NCI-H345 (cell line): ENCODE data around the gene GEN1.

Experiments
- DNase-seq: peaks from one replicate; lab custom pipeline; 2025; lab: John Stamatoyannopoulos, UW

GEN1 gene, protein sequence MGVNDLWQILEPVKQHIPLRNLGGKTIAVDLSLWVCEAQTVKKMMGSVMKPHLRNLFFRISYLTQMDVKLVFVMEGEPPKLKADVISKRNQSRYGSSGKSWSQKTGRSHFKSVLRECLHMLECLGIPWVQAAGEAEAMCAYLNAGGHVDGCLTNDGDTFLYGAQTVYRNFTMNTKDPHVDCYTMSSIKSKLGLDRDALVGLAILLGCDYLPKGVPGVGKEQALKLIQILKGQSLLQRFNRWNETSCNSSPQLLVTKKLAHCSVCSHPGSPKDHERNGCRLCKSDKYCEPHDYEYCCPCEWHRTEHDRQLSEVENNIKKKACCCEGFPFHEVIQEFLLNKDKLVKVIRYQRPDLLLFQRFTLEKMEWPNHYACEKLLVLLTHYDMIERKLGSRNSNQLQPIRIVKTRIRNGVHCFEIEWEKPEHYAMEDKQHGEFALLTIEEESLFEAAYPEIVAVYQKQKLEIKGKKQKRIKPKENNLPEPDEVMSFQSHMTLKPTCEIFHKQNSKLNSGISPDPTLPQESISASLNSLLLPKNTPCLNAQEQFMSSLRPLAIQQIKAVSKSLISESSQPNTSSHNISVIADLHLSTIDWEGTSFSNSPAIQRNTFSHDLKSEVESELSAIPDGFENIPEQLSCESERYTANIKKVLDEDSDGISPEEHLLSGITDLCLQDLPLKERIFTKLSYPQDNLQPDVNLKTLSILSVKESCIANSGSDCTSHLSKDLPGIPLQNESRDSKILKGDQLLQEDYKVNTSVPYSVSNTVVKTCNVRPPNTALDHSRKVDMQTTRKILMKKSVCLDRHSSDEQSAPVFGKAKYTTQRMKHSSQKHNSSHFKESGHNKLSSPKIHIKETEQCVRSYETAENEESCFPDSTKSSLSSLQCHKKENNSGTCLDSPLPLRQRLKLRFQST

DNA sequence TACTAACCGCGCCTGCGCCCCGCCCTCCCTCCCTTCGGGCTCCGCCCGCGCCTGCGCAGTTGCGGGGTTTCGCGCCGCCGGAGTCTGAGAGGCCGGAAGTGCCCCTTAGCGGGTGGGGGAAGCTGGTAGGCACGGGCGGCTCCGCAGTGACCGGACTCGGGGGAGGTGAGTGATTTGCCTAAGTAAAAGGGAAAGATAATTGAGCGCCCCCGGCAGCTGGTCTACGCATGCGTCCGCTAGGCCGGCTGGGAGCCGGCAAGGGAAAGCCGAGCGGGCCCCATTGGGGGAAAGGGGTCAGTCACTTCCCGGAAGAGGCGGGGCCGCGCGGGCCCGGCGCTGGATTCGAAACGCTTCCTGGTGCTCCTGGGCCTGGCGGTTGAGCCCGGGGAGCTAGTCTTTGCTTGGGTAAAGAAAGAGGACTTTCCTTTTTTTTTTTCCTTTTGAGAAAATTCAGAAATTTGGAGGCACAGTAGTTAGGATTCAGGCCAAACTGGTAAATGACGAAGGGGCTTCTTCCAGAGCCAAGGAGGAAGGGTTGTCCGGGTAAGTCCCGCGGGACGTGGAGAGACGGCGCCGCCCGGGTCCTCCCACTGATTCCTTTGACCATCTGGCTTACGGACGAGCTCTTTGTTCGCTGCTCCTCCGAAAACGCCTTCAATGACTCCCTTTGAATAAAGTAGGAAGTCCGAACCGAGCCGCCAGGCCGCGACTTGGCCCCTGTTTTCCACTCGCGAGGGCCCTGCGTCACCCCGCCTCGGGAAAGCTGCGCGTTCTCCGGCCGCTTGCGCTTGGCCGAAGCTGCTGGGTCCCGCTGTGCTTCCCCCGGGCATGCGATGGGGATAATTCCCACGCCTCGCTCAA is at the start of gene GEN1, which contains the start of gene SMC6:
Gene GEN1 (plus strand): TSS at position 336 of the 861 bp plus-strand sequence. CDS start 5,806 bp downstream, outside the sequence.
Gene SMC6 (minus strand): TSS at position 8 of the 861 bp plus-strand sequence. CDS start 7,864 bp downstream, outside the sequence.
- DNase-seq, result peak; percentile 99

DNA sequence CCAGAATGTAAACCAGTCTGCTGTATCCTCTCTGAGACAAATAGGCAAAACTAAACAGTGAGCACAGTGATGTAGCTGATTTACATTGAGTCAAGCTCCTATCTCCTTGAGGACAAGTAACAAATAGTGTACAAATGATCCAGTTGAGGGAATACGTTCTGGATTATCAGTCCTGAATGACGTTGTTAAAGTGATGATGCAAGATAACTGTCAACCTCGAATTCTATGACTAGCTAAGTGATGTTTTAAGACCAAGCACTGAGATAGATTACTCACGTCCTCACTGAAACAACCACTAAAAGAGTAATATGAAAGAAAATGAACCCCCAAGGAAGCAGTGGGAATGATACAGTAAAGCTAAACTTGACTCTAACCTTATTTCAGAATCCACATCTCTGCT is 47.1 kb upstream of the GEN1 start:
- no peak for DNase-seq

DNA sequence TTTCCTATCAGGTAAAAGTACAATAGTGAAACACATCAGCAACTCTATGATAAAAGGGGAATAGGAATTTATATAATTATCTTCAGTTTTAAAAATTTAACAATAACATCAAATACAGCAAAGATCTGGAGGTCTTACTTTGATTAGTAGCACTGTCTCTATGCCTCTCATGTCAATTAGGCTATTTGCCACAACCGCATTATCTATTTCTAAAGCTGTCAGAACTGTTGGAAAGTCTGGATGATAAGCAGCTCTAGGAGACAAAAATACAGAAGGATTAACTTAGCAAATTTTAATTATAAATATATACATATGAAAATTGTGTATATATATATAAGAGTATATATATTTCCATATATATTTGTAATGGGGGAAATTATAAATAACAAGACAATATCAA is 45.4 kb upstream of the GEN1 start:
- DNase-seq, result no peak

DNA sequence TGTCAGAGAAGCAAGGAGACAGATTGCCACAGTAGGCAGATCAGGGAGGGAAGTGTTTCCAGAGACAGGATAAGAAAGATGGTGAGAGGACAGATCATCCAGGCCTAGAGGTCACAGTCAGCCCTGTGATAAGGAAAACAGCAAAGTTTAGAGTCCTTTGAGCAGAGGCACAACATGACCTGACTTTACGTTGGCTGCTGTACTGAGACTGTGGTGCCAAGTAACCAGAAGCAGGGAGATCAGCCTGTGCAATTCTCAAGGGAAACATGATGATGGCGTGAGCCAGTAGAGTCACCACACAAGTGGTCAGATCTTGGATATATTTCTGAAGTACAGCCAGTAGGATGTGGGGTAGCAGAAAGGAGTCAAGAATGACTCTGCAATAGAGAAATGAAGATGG is 44.0 kb upstream of the GEN1 start:
- DNase-seq, result no peak

DNA sequence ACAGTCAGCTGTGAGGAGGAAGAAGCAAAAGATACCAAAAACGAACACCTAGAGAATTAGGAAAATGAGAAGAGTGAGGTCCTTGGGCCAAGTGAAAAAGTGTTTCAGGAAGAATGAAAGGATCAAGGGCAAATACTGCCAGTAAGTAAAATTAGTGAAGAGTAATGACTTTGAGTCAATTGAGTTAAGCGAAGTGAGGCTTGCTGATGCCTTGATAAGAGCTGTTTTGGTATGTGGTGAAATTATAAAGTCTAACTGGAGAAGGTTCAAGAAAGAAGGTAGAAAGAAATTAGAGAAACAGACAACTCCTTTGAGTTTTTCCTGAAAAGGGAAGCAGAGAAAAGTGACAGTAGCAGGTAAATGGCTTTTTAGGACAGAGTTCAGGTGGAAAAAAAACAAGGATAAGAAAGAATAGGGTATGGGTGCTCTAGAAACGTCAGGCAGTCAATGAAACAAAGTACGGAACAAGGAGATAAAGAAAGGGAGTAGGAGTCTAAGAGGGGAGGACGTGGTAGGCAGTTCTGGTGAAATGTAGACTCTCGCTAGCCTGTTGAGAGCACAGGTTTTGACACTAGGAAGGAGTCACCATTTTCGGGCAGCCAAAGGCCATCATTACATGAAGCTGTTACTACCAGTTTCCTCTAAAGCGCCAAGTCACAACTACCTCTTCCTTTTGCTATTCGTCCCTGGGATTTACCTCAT is 43.2 kb upstream of the GEN1 start:
- DNase-seq, result no peak

DNA sequence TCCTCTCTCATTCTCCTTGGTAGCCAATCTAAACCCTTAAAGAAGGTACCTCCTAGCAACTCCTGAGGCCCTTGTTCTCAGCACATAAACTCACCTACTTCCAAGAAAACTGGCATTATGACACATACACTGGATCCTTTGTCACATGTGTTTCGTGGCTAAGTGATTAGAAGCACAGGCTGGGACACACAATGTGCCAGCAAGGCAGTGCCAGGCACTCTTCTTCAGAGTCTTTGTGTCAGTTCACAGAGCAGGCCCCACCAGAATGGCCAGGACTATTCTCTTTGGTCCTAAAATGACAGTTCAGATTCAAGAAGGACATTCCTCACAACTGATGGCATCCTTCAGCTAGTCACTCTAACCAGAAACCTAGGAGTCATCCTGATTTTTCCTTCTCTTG is 40.6 kb upstream of the GEN1 start:
- DNase-seq, result no peak

DNA sequence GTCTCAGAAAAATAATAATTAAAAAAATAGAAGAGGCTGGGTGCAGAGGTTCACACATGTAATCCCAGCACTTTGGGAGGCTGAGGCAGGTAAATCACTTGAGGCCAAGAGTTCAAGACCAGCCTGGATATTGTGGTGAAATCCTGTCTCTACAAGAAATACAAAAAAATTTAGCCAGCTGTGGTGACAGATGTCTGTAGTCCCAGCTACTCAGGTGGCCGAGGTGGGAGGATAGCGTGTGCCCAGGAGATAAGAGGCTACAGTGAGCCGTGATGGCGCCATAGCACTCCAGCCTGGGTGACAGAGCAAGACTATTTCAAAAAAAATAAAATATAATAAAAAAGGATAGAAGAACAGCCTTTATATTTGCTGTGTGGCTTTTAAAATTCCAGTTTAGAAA is 36.3 kb upstream of the GEN1 start:
- no peak for DNase-seq

DNA sequence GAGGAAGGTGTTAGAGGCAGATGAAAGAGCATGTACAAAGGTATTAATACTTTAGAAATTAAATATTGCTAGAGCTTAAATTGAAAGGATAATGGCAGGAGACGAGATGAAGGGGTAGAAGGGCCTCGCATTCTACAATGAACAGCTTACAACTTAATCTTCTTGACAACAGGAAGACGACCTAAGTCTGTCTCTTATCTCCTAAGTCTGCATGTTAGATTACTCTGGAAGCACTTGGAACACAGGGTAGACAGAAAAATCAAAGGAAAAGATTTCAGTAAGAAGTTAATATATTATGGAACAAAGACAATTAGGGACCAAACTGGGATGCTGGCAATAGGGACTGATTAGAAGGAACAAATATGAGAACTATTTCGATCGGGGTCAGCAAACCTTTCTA is 35.2 kb upstream of the GEN1 start:
- no peak for DNase-seq

DNA sequence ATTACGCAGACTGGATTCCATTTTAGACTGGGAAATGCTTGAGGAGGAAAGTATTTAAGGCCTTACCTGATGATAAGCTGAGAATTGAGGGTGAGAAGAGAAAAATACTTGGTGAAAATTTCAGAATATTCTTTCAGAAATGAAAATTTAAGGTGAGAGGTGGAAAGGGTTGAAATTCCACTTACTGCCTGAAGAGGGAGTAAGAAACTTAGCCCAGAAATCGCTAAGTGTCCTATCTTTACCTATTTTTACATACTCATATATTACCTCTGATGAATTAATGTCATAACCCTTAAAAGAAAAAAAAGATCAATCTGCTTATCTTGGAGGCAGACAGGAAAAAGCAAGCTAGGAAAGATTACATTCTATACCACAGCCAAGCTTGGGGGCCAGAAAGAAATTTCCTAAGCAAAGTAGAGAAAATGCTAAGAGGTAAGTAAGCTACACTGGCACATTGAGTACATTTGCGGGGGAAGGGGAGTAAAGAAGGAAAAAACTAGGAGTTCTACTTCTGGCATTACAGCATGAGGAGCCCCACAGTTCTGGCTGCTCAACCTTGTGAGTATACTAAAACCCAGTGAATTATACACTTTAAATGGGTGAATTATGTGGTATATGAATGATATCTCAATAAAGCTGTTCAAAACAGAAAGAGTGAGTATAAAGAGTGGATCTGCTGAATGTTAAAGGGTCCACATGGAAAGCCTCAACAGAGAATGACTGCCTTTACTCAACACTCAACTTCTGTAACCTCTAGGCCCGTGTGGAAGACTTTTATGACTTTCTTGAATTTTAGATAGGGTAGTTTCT is 34.2 kb upstream of the GEN1 start:
- DNase-seq, result no peak

DNA sequence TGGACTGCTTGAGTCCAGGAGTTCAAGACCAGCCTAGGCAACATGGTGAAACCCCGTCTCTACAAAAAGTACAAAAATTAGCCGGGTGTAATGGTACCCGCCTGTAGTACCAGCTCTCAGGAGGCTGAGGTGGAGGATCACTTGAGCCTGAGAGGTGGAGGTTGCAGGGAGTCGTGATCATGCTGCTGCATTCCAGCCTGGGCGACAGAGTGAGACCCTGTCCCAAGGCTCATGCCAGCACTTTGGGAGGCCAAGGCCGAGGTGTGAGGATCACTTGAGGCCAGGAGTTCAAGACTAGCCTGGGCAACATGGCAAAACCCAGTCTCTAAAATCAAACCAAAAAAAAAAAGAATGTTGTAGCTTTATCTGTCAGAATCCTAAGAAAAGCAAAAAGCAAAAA is 25.7 kb upstream of the GEN1 start:
- no peak for DNase-seq

DNA sequence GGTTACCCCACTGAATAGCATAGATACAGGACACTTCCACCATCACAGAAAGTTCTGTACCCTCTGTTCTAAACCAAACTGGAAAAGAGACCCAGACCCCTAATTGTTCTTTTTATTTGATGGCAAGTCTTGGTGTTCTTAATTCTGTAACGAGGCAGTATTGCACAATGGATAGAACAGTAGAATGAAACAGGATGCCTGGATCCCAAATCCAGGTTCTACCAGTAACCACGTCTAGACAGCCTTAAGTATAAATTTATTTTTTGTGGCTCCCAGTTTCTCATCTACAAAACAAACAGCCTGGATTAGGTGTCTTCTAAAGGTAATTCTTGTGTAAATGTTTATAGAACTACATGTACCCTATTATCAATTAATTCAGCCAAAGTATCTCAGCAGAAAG is 24.1 kb upstream of the GEN1 start:
- no peak for DNase-seq

DNA sequence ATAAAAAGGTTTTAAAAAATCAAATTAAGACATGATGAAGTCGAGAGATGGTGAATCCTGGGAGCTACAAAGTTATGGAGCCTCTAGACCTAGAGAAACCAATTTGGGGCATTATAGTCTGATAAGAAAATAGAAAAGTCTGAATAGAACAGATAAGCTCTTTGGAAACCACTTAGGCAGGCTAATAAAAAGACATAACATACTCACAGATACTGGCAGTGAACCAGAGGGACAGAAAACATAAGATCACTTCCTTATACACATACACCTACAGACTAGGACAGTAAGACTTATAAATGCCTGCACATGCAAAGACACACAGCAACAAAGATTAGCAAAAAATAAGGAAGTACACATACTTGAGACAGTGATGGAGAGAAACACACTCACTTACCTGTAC is 20.3 kb upstream of the GEN1 start:
- DNase-seq, result no peak

DNA sequence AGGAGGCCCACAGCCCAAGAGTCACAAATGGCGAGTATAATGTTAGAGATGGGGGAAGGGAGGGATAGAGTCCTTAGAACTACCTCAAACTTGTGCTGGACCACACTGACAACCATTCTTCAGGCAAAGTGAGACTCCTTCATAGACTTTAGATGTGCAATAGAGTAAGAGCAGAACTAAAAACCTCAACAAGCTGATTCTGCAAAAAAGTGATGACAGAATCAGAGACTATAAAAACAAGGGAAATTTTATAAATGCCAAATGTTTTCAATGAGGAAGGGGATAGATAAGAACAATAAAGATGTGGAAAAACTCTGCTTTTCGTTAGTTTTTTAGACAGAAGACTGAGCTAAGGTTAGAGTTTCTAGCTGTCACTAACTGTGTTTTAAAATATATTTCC is 18.1 kb upstream of the GEN1 start:
- no peak for DNase-seq

DNA sequence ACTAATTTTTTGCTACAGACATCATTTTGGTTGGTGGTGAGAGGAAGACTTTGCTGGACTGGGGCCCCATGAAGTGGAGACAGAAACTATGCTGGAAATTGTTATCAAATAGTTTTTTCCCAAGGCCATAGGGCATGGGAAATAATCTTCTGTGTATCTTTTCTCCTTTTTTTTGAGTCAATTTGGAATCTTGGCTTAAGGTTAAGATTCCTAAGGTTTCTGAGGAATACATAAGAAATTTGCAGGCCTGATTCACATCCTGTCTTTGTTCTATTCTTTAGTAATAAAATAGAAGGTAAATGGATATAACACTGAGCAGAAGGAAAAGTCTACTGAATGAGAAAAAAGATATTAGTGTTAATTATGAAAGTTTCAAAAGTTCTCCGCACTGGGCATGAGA is 16.9 kb upstream of the GEN1 start:
- DNase-seq, result no peak

DNA sequence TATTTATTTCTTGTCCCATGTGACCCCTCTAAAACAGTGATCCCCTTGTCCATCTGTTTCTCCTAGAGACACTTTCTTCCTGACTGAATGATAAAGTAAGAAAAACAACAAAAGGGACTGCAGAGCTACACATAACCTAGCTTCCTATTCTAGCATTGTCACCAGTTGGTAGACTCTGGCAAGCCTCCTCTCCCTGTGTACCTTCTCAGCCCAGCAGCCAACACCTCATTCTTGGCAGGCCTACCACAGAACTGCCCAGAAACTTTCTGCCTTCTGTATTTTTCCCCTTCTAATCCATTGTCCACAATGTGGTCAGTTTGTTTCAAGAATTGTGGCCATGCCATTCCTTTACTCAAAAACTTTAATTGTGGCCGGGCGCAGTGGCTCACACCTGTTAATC is 13.7 kb upstream of the GEN1 start:
- DNase-seq, result no peak

DNA sequence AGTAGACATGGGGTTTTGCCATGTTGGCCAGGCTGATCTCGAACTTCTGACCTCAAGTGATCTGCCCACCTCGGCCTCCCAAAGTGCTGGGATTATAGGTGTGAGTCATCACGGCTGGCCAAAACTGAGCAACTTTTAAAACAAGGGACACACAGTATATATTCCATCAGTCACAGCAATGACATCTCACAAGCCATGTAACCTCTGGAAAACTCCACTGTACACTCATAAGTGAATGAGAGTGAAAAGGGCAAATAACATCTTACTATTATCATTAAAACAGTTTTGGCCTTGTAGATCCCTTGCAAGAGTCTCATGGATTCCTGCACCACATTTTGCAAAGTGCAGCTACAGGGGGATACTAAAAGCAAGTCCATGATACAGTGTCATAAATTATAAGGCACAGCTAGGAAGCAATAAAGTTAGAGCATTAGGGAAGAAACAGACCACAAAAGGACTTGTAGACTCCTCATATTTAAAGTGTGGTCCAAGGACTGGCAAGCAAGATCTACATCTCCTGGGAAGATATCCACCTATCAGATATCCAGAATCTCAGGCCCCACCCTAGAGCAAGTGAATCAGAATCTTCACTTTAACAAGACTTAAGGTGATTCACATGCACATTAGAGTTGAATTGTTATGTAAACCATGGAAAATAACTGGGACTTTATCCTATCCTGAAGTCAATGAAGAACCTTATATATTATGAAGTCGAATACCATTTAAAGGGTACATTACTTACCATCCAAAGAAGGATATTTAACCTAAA is 6.1 kb upstream of the GEN1 start:
- DNase-seq, result no peak

DNA sequence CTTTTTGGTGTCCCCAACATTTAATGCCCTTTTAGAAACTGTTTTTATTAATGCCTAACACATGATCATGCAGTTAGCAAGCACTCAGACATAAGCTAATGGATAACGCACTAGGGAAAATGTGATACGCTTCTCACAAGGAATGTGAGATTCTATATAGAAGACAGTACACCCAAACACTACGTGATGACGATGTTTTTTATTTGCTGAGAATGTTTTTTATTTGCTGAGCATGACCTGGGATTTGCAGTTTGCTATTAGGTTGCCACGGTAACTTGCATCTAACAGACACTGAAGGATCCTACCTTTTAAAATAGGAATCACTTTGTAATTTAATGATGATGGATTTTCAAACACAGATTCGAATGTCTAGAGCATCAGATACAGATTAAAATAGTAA is 5.2 kb upstream of the GEN1 start:
- no peak for DNase-seq

DNA sequence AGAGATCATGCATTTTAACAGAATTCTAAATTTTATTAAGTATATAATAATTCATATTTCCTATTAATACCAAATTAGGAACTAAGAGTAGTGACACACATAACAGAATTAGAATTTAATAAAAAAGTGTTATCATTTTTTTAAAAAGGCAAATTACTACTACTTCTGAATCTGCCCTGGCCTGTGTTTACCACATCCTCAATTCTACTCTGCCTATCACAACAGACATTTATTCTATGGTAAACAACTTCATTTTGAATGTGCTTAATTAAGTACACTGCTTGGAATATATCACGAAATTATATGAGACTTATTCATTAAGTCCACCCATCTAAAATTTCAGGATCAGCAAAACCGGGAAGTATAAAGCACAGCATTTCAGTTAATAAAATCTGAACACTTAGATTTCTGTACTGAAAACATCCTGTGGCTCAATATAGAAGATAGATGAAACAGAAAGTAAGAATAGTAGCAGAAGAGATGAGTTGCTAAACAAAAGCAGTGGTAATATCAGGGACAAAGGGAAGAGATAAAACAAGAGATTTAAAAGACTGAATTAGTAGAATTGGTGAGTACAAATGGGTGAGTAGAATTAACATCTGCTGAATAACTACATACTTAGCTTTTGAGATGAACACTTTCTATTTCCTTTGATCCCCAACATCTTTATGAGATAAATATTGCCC is 4.0 kb upstream of the GEN1 start:
- no peak for DNase-seq

DNA sequence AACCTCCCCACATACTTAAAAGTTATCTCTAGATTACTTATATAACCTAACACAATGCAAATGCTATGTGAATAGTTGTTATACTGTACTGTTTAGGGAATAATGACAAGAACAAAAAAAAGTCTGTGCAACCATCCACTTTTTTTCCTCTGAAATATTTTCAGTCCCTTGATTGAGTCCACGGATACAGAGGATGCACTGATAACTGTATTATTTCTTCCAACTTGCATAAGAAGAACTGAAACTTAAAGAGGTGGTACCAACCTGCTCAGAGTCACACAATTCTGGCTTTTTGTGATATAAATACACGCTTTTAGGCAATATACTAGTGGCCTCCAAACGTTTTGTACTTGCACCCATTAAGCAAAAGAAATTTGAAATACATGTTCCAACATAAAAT is 1.7 kb upstream of the GEN1 start:
- DNase-seq, result no peak
